OCI-LY7 (cell line): ENCODE measurements around the gene SUPT4H1. TPM values are rescaled to one million over a fixed set of nuclear protein-coding genes. Genes with fewer than 3 reads are reported as not detected.
A peak's percentile ranks its signal among the peaks of the same experiment; 100 is the strongest.

Experiments
- BruUV-seq: library from RNA; stranded (reverse); fragments of 400-500 nt; replicated peaks from 2 replicates; lab custom pipeline; 2021; lab: Mats Ljungman, UMichigan
- CTCF ChIA-PET: fragments of 300-600 bp; sonication (Branson Sonifier 250); formaldehyde crosslinking; loops from one replicate; lab custom pipeline; 2022; ENCODE audit warnings: antibody characterized with exemption; ENCODE audit not compliant: unreplicated experiment; lab: Charles Lee
- POLR2A ChIA-PET: fragments of 300-600 bp; sonication (Branson Sonifier 250); formaldehyde crosslinking; loops from one replicate; lab custom pipeline; 2022; ENCODE audit warnings: antibody characterized with exemption; lab: Charles Lee
- DNase-seq: peaks from one replicate; pipeline ENCODE4 v3.0.0-alpha.2; 2015; ENCODE audit warnings: low spot score
- H2AFZ ChIP-seq: fragments of 200-600 bp; sonication (generic), shearing (Covaris generic); 2 replicates; pipeline ENCODE4 v1.6.1; 2014; ENCODE audit warnings: mild to moderate bottlenecking, antibody characterized with exemption, low read length, moderate library complexity
- H3K27ac ChIP-seq: fragments of 200-600 bp; sonication (generic); 2 replicates; pipeline ENCODE4 v1.5.1; 2014; ENCODE audit warnings: mixed run types, low read depth, mild to moderate bottlenecking, moderate library complexity, low read length, inconsistent platforms; ENCODE audit not compliant: poor library complexity, severe bottlenecking
- H3K36me3 ChIP-seq: fragments of 200-600 bp; sonication (generic); 2 replicates; pipeline ENCODE4 v1.6.1; 2014; ENCODE audit warnings: mild to moderate bottlenecking, antibody characterized with exemption, low read length, moderate library complexity, mixed read lengths; ENCODE audit not compliant: insufficient read depth
- H3K4me1 ChIP-seq: fragments of 200-600 bp; sonication (generic); 2 replicates; pipeline ENCODE4 v1.5.1; 2014; ENCODE audit warnings: mild to moderate bottlenecking, low read length; ENCODE audit not compliant: insufficient read depth, poor library complexity, severe bottlenecking
- H3K4me2 ChIP-seq: fragments of 200-600 bp; sonication (generic); 2 replicates; pipeline ENCODE4 v1.6.1; 2014; ENCODE audit warnings: mild to moderate bottlenecking, low read length
- H3K4me3 ChIP-seq: fragments of 200-600 bp; sonication (generic); 2 replicates; pipeline ENCODE4 v1.5.1; 2014; ENCODE audit warnings: mild to moderate bottlenecking, low read depth, low read length; ENCODE audit not compliant: poor library complexity, severe bottlenecking
- H3K79me2 ChIP-seq: fragments of 200-600 bp; sonication (generic); 2 replicates; pipeline ENCODE4 v1.6.1; 2016; ENCODE audit warnings: low read depth, mild to moderate bottlenecking, low read length, moderate library complexity, mixed read lengths; ENCODE audit not compliant: insufficient read depth
- H3K9me2 ChIP-seq: fragments of 200-600 bp; sonication (generic); 2 replicates; pipeline ENCODE4 v1.6.1; 2016; ENCODE audit warnings: mild to moderate bottlenecking, low read length, mixed read lengths; ENCODE audit not compliant: insufficient read depth
- H3K9me3 ChIP-seq: fragments of 200-600 bp; sonication (generic); 2 replicates; pipeline ENCODE4 v1.6.1; 2014; ENCODE audit warnings: mild to moderate bottlenecking, mixed run types, low read length, mixed read lengths
- H4K20me1 ChIP-seq: fragments of 200-600 bp; sonication (generic); 2 replicates; pipeline ENCODE4 v1.6.1; 2014; ENCODE audit warnings: mild to moderate bottlenecking, antibody characterized with exemption, low read length, moderate library complexity, mixed read lengths; ENCODE audit not compliant: insufficient read depth
- CTCF ChIP-seq: fragments of 200-600 bp; sonication (generic); conservative IDR thresholded peaks from 2 replicates; pipeline ENCODE4 v1.5.1; 2014; ENCODE audit warnings: mild to moderate bottlenecking, antibody characterized with exemption, low read length, moderate library complexity, mixed read lengths
- EZH2phosphoT487 ChIP-seq: fragments of 200-600 bp; sonication (generic); IDR thresholded peaks from 2 replicates; pipeline ENCODE4 v1.6.1; 2018; ENCODE audit warnings: low read depth, borderline replicate concordance, mild to moderate bottlenecking, mixed run types, antibody characterized with exemption, low read length, moderate library complexity, mixed read lengths
- intact Hi-C: fragments of 100-400 bp; cut with micrococcal nuclease; formaldehyde crosslinking; loops from one replicate; pipeline ENCODE4 v1.10.0; 2022; ENCODE audit not compliant: unreplicated experiment
- total RNA-seq, 2 experiments: library from RNA; depleted of rRNA in 1 of 2; stranded (reverse); fragments of >200 nt in 1 of 2; shearing (Covaris generic) in 1 of 2; gene quantifications; 2 replicates each; pipeline ENCODE4 v1.2.3, GENCODE V29; 2014 to 2022

The SUPT4H1 gene
- total RNA-seq, 2 experiments from 2014 or later, result 56.5 to 65.5 TPM

- intact Hi-C loops, result no loop called here
- POLR2A ChIA-PET, result interaction anchor here (1.0 to 1.4 kb wide), 4 partner anchors 8 to 25 kb away, joined by 3 to 9 read pairs (median 4); no protein-coding TSS in a partner anchor
Measured at GRCh38 chr17:58325976-58326468, 26.0 kb downstream of the SUPT4H1 start.

GRCh38 chr17:58325289-58325726, 26.7 kb downstream of the SUPT4H1 start:
- peaks cover 40% of the 10 kb centered on the region for H3K4me1 ChIP-seq
- ChIA-PET POLR2A (interaction anchor here (1.0 kb wide), 1 partner anchor 26 kb away, joined by 3 read pairs; no protein-coding TSS in a partner anchor), CTCF (no interaction called here)
- no peaks in the 10 kb centered on the region for H4K20me1 ChIP-seq
- BruUV-seq, result no TSS peak
- intact Hi-C loops, result no loop called here
- no peak overlapping the region for H3K27ac ChIP-seq
- no peak overlapping the region for H2AFZ ChIP-seq
- no peak overlapping the region for H3K4me2 ChIP-seq
- DNase-seq, result peak; percentile 39
- no peaks in the 10 kb centered on the region for H3K9me3 ChIP-seq
- peaks cover 7% of the 10 kb centered on the region for H3K36me3 ChIP-seq
- H3K4me3 ChIP-seq, result no peak overlapping the region
- TF ChIP-seq CTCF (no peak), EZH2phosphoT487 (no peak)
- H3K79me2 ChIP-seq, result no peaks in the 10 kb centered on the region; the same call in 1 of the 2 replicates
- no peaks in the 10 kb centered on the region for H3K9me2 ChIP-seq

More at GRCh38 chr17:58325976-58326468, 26.0 kb downstream of the SUPT4H1 start:
- peaks cover 14% of the 10 kb centered on the region for H3K36me3 ChIP-seq
- peak; percentile 46 for DNase-seq
- H3K4me2 ChIP-seq, result no peak overlapping the region
- BruUV-seq, result no TSS peak
- H3K79me2 ChIP-seq, result peaks cover 3% of the 10 kb centered on the region; the same call in 1 of the 2 replicates
- no peaks in the 10 kb centered on the region for H3K9me3 ChIP-seq
- CTCF ChIA-PET, result no interaction called here
- H3K9me2 ChIP-seq, result no peaks in the 10 kb centered on the region
- no peak overlapping the region for H3K4me3 ChIP-seq
- H2AFZ ChIP-seq, result no peak overlapping the region
- H4K20me1 ChIP-seq, result no peaks in the 10 kb centered on the region
- H3K4me1 ChIP-seq, result peaks cover 41% of the 10 kb centered on the region
- TF ChIP-seq CTCF (no peak), EZH2phosphoT487 (no peak)
- H3K27ac ChIP-seq, result peak overlapping the region; percentile 16
